Measurements from ENCODE around the gene MYO16. TPM values are rescaled to one million over a fixed set of nuclear protein-coding genes. Genes with fewer than 3 reads are reported as not detected.

The MYO16 gene
- total and polyA plus RNA-seq, 8 donors = 0.03 to 0.47 (median 0.16) TPM

GRCh38 chr13:108786456-108787200, 157.2 kb downstream of the MYO16 start:
- H3K36me3 ChIP-seq = no peaks in the 10 kb centered on the region
- TF ChIP-seq CTCF (IDR thresholded peaks at IDR 0.05) = no peak
- no peaks in the 10 kb centered on the region for H3K4me1 ChIP-seq
- intact Hi-C loops (cut with DNase I) = no loop called here
- no peak overlapping the region for H3K27ac ChIP-seq
- no peak for DNase-seq
- no peaks in the 10 kb centered on the region for H3K9me3 ChIP-seq
- 36 to 41% methylated on average over 11 of the region's 11 CpGs for WGBS, 2 donors
- H3K27me3 ChIP-seq = peaks cover 0 to 3% (median 0%) of the 10 kb centered on the region in 4 donors
- no peak for ATAC-seq
- FAIRE-seq = no peak
- no peak overlapping the region for H3K4me3 ChIP-seq

- Histone ChIP-seq H3K4me1 (no peaks in the 10 kb centered on the region), H3K27me3 (peaks cover 0 to 3% (median 0%) of the 10 kb centered on the region in 4 donors), H3K36me3 (no peaks in the 10 kb centered on the region), H3K27ac (no peak overlapping the region), H3K9me3 (no peaks in the 10 kb centered on the region), H3K4me3 (no peak overlapping the region)
- TF ChIP-seq CTCF (IDR thresholded peaks at IDR 0.05) = no peak
- intact Hi-C loops (cut with DNase I) = no loop called here
- no peak for FAIRE-seq
- 53 to 58% methylated on average over 14 of the region's 14 CpGs for WGBS, 2 donors
- no peak for DNase-seq
- no peak for ATAC-seq
Measured at GRCh38 chr13:108787700-108788414, 158.4 kb downstream of the MYO16 start.

- DNase-seq = no peak
- H3K4me3 ChIP-seq = no peak overlapping the region
- no peak for FAIRE-seq
- H3K4me1 ChIP-seq = no peaks in the 10 kb centered on the region
- H3K27me3 ChIP-seq = peaks cover 0 to 3% (median 0%) of the 10 kb centered on the region in 4 donors
- no peaks in the 10 kb centered on the region for H3K9me3 ChIP-seq
- no peaks in the 10 kb centered on the region for H3K36me3 ChIP-seq
- 71 to 78% methylated on average over 2 of the region's 2 CpGs for WGBS, 2 donors
- no peak for TF ChIP-seq CTCF (IDR thresholded peaks at IDR 0.05)
- ATAC-seq = no peak
- intact Hi-C loops (cut with DNase I) = no loop called here
- no peak overlapping the region for H3K27ac ChIP-seq
Measured at GRCh38 chr13:108789476-108789875, 160.1 kb downstream of the MYO16 start.

- Histone ChIP-seq H3K27ac (no peak overlapping the region), H3K36me3 (no peaks in the 10 kb centered on the region), H3K27me3 (no peaks in the 10 kb centered on the region), H3K4me3 (no peak overlapping the region), H3K4me1 (no peaks in the 10 kb centered on the region), H3K9me3 (no peaks in the 10 kb centered on the region)
- 55 to 72% methylated on average over 4 of the region's 4 CpGs for WGBS, 2 donors
- DNase-seq = no peak
- no peak for ATAC-seq
- intact Hi-C loops (cut with DNase I) = no loop called here
- no peak for TF ChIP-seq CTCF (IDR thresholded peaks at IDR 0.05)
- no peak for FAIRE-seq
Measured at GRCh38 chr13:108795841-108796240, 166.4 kb downstream of the MYO16 start.

- Histone ChIP-seq H3K4me1 (no peaks in the 10 kb centered on the region), H3K9me3 (no peaks in the 10 kb centered on the region), H3K4me3 (no peak overlapping the region), H3K36me3 (no peaks in the 10 kb centered on the region), H3K27me3 (no peaks in the 10 kb centered on the region), H3K27ac (no peak overlapping the region)
- intact Hi-C loops (cut with DNase I) = no loop called here
- TF ChIP-seq CTCF (IDR thresholded peaks at IDR 0.05) = no peak
- FAIRE-seq (no peak), ATAC-seq (no peak), DNase-seq (no peak)
- 67 to 76% methylated on average over 3 of the region's 3 CpGs for WGBS, 2 donors
Measured at GRCh38 chr13:108797354-108797753, 167.9 kb downstream of the MYO16 start.
